ENCODE data around the gene LIN52. TPM values are rescaled to one million over a fixed set of nuclear protein-coding genes. Genes with fewer than 3 reads are reported as not detected.

Gene LIN52
- total RNA-seq, 1 experiment from 2014 or later = 10.6 TPM

GRCh38 chr14:74160763-74161162 is 76.0 kb downstream of the LIN52 start (continued):
- TF ChIP-seq ZNF281 (CRISPR knock-in tag; IDR thresholded peaks at IDR 0.05) = no peak
- TF ChIP-seq ZNF263 (CRISPR knock-in tag; IDR thresholded peaks at IDR 0.05; ENCODE audit: low read depth) = no peak
- TF ChIP-seq ZNF219 (CRISPR knock-in tag; IDR thresholded peaks at IDR 0.05; ENCODE audit: borderline replicate concordance) = no peak

- ChIA-PET POLR2A (no interaction called here), CTCF (interaction anchor here (0.5 to 1.3 kb wide), 5 partner anchors 26 to 332 kb away, joined by 3 to 5 read pairs (median 3); partner anchors contain the start of gene NPC2)
- Mint-ChIP-seq H3K4me3 (no peak overlapping the region), H3K36me3 (peaks cover 5% of the 10 kb centered on the region; the same call in 1 of the 2 replicates), H3K27ac (0 out of 2 replicates have a peak overlapping the region, but pooled peaks have one; percentile 12), H3K4me1 (peaks cover 4% of the 10 kb centered on the region; the same call in 1 of the 2 replicates), H3K9me3 (no peaks in the 10 kb centered on the region), H3K27me3 (ENCODE audit: low read depth) (no peaks in the 10 kb centered on the region)
- TF ChIP-seq, protein P1, sequence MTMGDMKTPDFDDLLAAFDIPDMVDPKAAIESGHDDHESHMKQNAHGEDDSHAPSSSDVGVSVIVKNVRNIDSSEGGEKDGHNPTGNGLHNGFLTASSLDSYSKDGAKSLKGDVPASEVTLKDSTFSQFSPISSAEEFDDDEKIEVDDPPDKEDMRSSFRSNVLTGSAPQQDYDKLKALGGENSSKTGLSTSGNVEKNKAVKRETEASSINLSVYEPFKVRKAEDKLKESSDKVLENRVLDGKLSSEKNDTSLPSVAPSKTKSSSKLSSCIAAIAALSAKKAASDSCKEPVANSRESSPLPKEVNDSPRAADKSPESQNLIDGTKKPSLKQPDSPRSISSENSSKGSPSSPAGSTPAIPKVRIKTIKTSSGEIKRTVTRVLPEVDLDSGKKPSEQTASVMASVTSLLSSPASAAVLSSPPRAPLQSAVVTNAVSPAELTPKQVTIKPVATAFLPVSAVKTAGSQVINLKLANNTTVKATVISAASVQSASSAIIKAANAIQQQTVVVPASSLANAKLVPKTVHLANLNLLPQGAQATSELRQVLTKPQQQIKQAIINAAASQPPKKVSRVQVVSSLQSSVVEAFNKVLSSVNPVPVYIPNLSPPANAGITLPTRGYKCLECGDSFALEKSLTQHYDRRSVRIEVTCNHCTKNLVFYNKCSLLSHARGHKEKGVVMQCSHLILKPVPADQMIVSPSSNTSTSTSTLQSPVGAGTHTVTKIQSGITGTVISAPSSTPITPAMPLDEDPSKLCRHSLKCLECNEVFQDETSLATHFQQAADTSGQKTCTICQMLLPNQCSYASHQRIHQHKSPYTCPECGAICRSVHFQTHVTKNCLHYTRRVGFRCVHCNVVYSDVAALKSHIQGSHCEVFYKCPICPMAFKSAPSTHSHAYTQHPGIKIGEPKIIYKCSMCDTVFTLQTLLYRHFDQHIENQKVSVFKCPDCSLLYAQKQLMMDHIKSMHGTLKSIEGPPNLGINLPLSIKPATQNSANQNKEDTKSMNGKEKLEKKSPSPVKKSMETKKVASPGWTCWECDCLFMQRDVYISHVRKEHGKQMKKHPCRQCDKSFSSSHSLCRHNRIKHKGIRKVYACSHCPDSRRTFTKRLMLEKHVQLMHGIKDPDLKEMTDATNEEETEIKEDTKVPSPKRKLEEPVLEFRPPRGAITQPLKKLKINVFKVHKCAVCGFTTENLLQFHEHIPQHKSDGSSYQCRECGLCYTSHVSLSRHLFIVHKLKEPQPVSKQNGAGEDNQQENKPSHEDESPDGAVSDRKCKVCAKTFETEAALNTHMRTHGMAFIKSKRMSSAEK (CRISPR knock-in tag; IDR thresholded peaks at IDR 0.05; ENCODE audit: borderline replicate concordance) = no peak
- TF ChIP-seq, protein P2, sequence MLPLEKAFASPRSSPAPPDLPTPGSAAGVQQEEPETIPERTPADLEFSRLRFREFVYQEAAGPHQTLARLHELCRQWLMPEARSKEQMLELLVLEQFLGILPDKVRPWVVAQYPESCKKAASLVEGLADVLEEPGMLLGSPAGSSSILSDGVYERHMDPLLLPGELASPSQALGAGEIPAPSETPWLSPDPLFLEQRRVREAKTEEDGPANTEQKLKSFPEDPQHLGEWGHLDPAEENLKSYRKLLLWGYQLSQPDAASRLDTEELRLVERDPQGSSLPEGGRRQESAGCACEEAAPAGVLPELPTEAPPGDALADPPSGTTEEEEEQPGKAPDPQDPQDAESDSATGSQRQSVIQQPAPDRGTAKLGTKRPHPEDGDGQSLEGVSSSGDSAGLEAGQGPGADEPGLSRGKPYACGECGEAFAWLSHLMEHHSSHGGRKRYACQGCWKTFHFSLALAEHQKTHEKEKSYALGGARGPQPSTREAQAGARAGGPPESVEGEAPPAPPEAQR (CRISPR knock-in tag; IDR thresholded peaks at IDR 0.05) = no peak
- no peak for TF ChIP-seq SP1 (CRISPR knock-in tag; conservative IDR thresholded peaks at IDR 0.05)
- DNase-seq (ENCODE audit: low spot score) (peak; percentile 65), ATAC-seq (peak; percentile 99)
Observed at GRCh38 chr14:74161526-74162158, 76.9 kb downstream of the LIN52 start.

DNA sequence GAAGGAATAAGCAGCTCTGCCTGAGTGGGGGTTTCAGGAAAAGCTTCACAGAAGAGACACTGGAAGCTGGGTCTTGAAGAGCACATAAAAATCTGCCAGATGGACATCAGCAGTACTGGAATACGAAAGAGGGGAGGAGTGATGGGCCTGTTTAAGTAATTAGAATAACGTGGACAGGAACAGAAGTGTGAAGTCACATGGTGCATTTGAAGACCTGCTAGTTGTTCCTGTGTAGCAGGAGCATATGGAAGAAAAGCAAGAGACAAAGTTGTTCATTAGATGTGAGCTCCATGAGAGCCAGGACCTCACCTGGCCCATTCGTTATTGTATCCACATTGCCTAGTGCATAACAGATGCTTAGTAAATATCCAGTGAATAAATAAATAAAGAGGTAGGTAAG is 85.2 kb downstream of the LIN52 start:
- Mint-ChIP-seq H3K27me3 (ENCODE audit: low read depth) (no peaks in the 10 kb centered on the region), H3K4me3 (no peak overlapping the region), H3K36me3 (no peaks in the 10 kb centered on the region), H3K9me3 (no peaks in the 10 kb centered on the region; the same call in 1 of the 2 replicates), H3K27ac (no peak overlapping the region), H3K4me1 (no peaks in the 10 kb centered on the region)
- ChIA-PET POLR2A (no interaction called here), CTCF (interaction anchor here (1.0 kb wide), 1 partner anchor 87 kb away, joined by 3 read pairs; no protein-coding TSS in a partner anchor)
- ATAC-seq = no peak
- no peak for DNase-seq (ENCODE audit: low spot score)
- TF ChIP-seq JUN (CRISPR knock-in tag; IDR thresholded peaks at IDR 0.05) (no peak), ZNF138 (CRISPR knock-in tag; conservative IDR thresholded peaks at IDR 0.05) (no peak), ATF1 (CRISPR knock-in tag; IDR thresholded peaks at IDR 0.05) (no peak), SP1 (CRISPR knock-in tag; conservative IDR thresholded peaks at IDR 0.05) (no peak), ESRRA (CRISPR knock-in tag; IDR thresholded peaks at IDR 0.05; ENCODE audit: borderline replicate concordance) (no peak), ZNF232 (CRISPR knock-in tag; IDR thresholded peaks at IDR 0.05) (no peak), IRF1 (CRISPR knock-in tag; IDR thresholded peaks at IDR 0.05) (no peak), TEAD1 (CRISPR knock-in tag; IDR thresholded peaks at IDR 0.05) (no peak), NFATC4 (CRISPR knock-in tag; IDR thresholded peaks at IDR 0.05) (no peak)
- TF ChIP-seq, protein P3, sequence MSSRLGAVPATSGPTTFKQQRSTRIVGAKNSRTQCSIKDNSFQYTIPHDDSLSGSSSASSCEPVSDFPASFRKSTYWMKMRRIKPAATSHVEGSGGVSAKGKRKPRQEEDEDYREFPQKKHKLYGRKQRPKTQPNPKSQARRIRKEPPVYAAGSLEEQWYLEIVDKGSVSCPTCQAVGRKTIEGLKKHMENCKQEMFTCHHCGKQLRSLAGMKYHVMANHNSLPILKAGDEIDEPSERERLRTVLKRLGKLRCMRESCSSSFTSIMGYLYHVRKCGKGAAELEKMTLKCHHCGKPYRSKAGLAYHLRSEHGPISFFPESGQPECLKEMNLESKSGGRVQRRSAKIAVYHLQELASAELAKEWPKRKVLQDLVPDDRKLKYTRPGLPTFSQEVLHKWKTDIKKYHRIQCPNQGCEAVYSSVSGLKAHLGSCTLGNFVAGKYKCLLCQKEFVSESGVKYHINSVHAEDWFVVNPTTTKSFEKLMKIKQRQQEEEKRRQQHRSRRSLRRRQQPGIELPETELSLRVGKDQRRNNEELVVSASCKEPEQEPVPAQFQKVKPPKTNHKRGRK (CRISPR knock-in tag; IDR thresholded peaks at IDR 0.05; ENCODE audit: borderline replicate concordance) = no peak
- TF ChIP-seq, protein P4, sequence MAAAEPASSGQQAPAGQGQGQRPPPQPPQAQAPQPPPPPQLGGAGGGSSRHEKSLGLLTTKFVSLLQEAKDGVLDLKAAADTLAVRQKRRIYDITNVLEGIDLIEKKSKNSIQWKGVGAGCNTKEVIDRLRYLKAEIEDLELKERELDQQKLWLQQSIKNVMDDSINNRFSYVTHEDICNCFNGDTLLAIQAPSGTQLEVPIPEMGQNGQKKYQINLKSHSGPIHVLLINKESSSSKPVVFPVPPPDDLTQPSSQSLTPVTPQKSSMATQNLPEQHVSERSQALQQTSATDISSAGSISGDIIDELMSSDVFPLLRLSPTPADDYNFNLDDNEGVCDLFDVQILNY (CRISPR knock-in tag; IDR thresholded peaks at IDR 0.05) = no peak
- TF ChIP-seq, protein P5, sequence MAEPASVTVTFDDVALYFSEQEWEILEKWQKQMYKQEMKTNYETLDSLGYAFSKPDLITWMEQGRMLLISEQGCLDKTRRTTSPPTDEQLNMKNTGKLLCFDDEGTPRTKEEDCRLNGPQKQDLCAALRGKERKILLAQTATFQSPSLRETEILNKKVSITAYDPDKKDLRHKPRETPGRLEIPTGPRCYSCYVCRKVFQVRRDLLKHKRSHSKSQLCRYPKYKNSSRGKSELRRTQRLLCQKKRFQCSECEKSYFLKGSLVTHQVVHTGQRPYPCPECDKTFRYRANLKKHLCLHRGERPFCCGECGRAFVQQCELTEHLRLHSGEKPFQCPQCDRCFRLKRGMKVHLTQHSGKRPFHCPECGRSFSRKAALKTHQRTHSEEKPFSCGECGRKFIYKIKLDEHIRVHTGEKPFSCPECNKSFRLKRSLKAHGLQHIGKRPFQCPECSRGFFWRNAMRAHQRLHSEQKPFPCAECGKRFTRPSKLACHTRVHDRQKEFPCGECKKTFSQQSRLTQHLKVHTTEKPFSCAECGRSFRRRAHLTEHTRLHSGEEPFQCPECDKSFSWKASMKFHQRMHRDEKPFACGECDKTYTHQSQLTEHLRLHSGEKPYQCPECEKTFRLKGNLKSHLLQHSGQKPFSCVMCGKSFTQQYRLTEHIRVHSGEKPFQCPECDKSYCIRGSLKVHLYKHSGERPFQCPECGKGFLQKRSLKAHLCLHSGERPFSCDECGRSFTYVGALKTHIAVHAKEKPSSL (CRISPR knock-in tag; conservative IDR thresholded peaks at IDR 0.05) = no peak
